H1 (cell line): ENCODE measurements around the gene FUT6. TPM values are rescaled to one million over a fixed set of nuclear protein-coding genes. Genes with fewer than 3 reads are reported as not detected.

Source experiments
- CTCF ChIA-PET: fragments of 300-600 bp; sonication (Branson Sonifier 250); formaldehyde crosslinking; loops from one replicate; lab custom pipeline; 2021; ENCODE audit not compliant: partially characterized antibody; lab: Charles Lee
- POLR2A ChIA-PET: fragments of 300-600 bp; sonication (Branson Sonifier 250); formaldehyde crosslinking; loops from one replicate; lab custom pipeline; 2021; ENCODE audit warnings: inconsistent platforms; ENCODE audit not compliant: partially characterized antibody; lab: Charles Lee
- DNase-seq, 2 experiments: peaks; one replicate each; pipeline versions ENCODE4 v3.0.0 to v3.0.0-alpha.2; 2010 to 2022; ENCODE audit warnings: low spot score in 2 of 2, low read depth in 1 of 2, mixed read lengths in 1 of 2
- FAIRE-seq: peaks from 2 replicates; lab custom pipeline; 2011; peaks lifted over from hg19 to GRCh38; lab: Jason Lieb, UNC
- H2AFZ ChIP-seq: 2 replicates; pipeline ENCODE4 v1.8.1; 2012; ENCODE audit warnings: low read length, inconsistent platforms
- H2AK5ac ChIP-seq: 2 replicates; pipeline ENCODE4 v1.6.1; 2013; ENCODE audit warnings: low read depth, low read length
- H2BK120ac ChIP-seq: replicated peaks from 2 replicates; pipeline ENCODE3; 2013; ENCODE audit warnings: low read depth, low read length, inconsistent platforms
- H2BK12ac ChIP-seq: 2 replicates; pipeline ENCODE4 v1.6.1; 2013; ENCODE audit warnings: low read depth, low read length
- H2BK15ac ChIP-seq: 2 replicates; pipeline ENCODE4 v1.6.1; 2013; ENCODE audit warnings: low read length
- H2BK20ac ChIP-seq: 2 replicates; pipeline ENCODE4 v1.6.1; 2013; ENCODE audit warnings: low read length
- H2BK5ac ChIP-seq: 2 replicates; pipeline ENCODE4 v1.6.1; 2013; ENCODE audit warnings: low read depth, low read length
- H3K14ac ChIP-seq: 2 replicates; pipeline ENCODE4 v1.6.1; 2013; ENCODE audit warnings: inconsistent platforms; ENCODE audit not compliant: insufficient read length
- H3K18ac ChIP-seq: 2 replicates; pipeline ENCODE4 v1.6.1; 2013; ENCODE audit warnings: low read length; ENCODE audit errors: extremely low read depth
- H3K23ac ChIP-seq: 2 replicates; pipeline ENCODE4 v1.6.1; 2013; ENCODE audit warnings: inconsistent platforms; ENCODE audit not compliant: insufficient read length
- H3K23me2 ChIP-seq: 2 replicates; pipeline ENCODE4 v1.6.1; 2013; ENCODE audit warnings: low read depth, low read length
- H3K27ac ChIP-seq: 2 replicates; pipeline ENCODE4 v1.6.1; 2011; ENCODE audit warnings: low read depth, low read length, inconsistent platforms
- H3K27me3 ChIP-seq, 4 experiments: replicated peaks in 1 of 4; 1 replicate in 1 of 4; 2 replicates in 3 of 4; pipeline versions ENCODE4 v1.6.1 to v1.8.1; 2011 to 2013; ENCODE audit warnings: low read length in 3 of 4, mild to moderate bottlenecking in 3 of 4, inconsistent platforms in 2 of 4, mixed read lengths in 2 of 4, moderate library complexity in 1 of 4; ENCODE audit not compliant: control insufficient read depth in 3 of 4, insufficient read depth in 3 of 4; ENCODE audit errors: extremely low read depth in 1 of 4
- H3K36me3 ChIP-seq, 4 experiments: 2 replicates each; pipeline versions ENCODE4 v1.6.1 to v1.8.1; 2011 to 2013; ENCODE audit warnings: mild to moderate bottlenecking in 4 of 4, low read length in 3 of 4, moderate library complexity in 2 of 4, control low read depth in 1 of 4, inconsistent platforms in 1 of 4; ENCODE audit not compliant: insufficient read depth in 4 of 4, control insufficient read depth in 2 of 4
- H3K4ac ChIP-seq: replicated peaks from 2 replicates; pipeline ENCODE3; 2013; ENCODE audit warnings: low read length, low read depth, mixed read lengths, inconsistent platforms; ENCODE audit not compliant: insufficient read length
- H3K4me1 ChIP-seq, 4 experiments: replicated peaks in 1 of 4; 1 replicate in 1 of 4; 2 replicates in 3 of 4; pipeline versions ENCODE4 v1.6.1 to v1.8.1; 2011 to 2013; ENCODE audit warnings: low read length in 3 of 4, inconsistent platforms in 2 of 4, mixed read lengths in 1 of 4; ENCODE audit not compliant: insufficient read depth in 4 of 4, control insufficient read depth in 3 of 4
- H3K4me2 ChIP-seq, 2 experiments: 2 replicates each; pipeline versions ENCODE4 v1.6.1 to v1.8.1; 2011 to 2013; ENCODE audit warnings: low read depth in 2 of 2, low read length in 2 of 2, control low read depth in 1 of 2, inconsistent platforms in 1 of 2, mild to moderate bottlenecking in 1 of 2; ENCODE audit not compliant: insufficient read depth in 1 of 2
- H3K4me3 ChIP-seq, 4 experiments: fragments of 200-600, 300-600 bp in 1 of 4; sonication (generic), shearing (Covaris generic), sonication (Bioruptor Twin) in 1 of 4; 2 replicates each; pipeline versions ENCODE4 v1.5.1 to v1.8.1; 2011 to 2016; ENCODE audit warnings: low read length in 4 of 4, low read depth in 3 of 4, control low read depth in 2 of 4, inconsistent platforms in 2 of 4, mild to moderate bottlenecking in 2 of 4, mixed read lengths in 1 of 4, moderate library complexity in 1 of 4; ENCODE audit not compliant: insufficient read depth in 2 of 4; ENCODE audit errors: extremely low read depth in 1 of 4
- H3K56ac ChIP-seq: replicated peaks from 2 replicates; pipeline ENCODE3; 2013; ENCODE audit warnings: low read depth, mild to moderate bottlenecking, mixed read lengths, low read length, inconsistent platforms; ENCODE audit not compliant: insufficient read length
- H3K79me1 ChIP-seq: 2 replicates; pipeline ENCODE4 v1.6.1; 2013; ENCODE audit warnings: low read depth, low read length, control low read depth
- H3K79me2 ChIP-seq, 2 experiments: 2 replicates each; pipeline versions ENCODE4 v1.6.1 to v1.8.1; 2012 to 2013; ENCODE audit warnings: low read length in 2 of 2, mild to moderate bottlenecking in 2 of 2, inconsistent platforms in 1 of 2; ENCODE audit not compliant: insufficient read depth in 2 of 2, control insufficient read depth in 1 of 2
- H3K9ac ChIP-seq, 4 experiments: replicated peaks in 1 of 4; 1 replicate in 1 of 4; 2 replicates in 3 of 4; pipeline versions ENCODE4 v1.6.1 to v1.8.1; 2011 to 2013; ENCODE audit warnings: low read depth in 3 of 4, low read length in 3 of 4, control low read depth in 2 of 4, mild to moderate bottlenecking in 2 of 4, moderate library complexity in 2 of 4, inconsistent platforms in 1 of 4; ENCODE audit errors: extremely low read depth in 1 of 4
- H3K9me3 ChIP-seq, 2 experiments: 2 replicates each; pipeline versions ENCODE4 v1.6.1 to v1.8.1; 2012 to 2013; ENCODE audit warnings: mild to moderate bottlenecking in 2 of 2, moderate library complexity in 2 of 2, control low read depth in 1 of 2, inconsistent platforms in 1 of 2, low read depth in 1 of 2, low read length in 1 of 2, mixed read lengths in 1 of 2; ENCODE audit not compliant: insufficient read depth in 2 of 2
- H4K20me1 ChIP-seq, 2 experiments: replicated peaks in 1 of 2; 2 replicates each; pipeline versions ENCODE3 to v1.8.1; 2011 to 2013; ENCODE audit warnings: inconsistent platforms in 2 of 2, low read length in 2 of 2, mild to moderate bottlenecking in 1 of 2; ENCODE audit not compliant: insufficient read depth in 2 of 2, control insufficient read depth in 1 of 2
- H4K5ac ChIP-seq: 2 replicates; pipeline ENCODE4 v1.6.1; 2013; ENCODE audit warnings: low read length, low read depth, mixed read lengths, inconsistent platforms; ENCODE audit not compliant: insufficient read length
- H4K8ac ChIP-seq: 2 replicates; pipeline ENCODE4 v1.8.0; 2013; ENCODE audit warnings: mild to moderate bottlenecking, moderate library complexity, low read length, inconsistent platforms; ENCODE audit not compliant: insufficient read depth; ENCODE audit errors: extremely low read depth
- H4K91ac ChIP-seq: replicated peaks from 2 replicates; pipeline ENCODE3; 2013; ENCODE audit warnings: low read length, mixed read lengths, inconsistent platforms; ENCODE audit not compliant: insufficient read length
- KDM1A ChIP-seq: fragments of 200-600, 300-600 bp; sonication (generic); IDR thresholded peaks from 2 replicates; pipeline ENCODE4 v1.7.1; 2016; ENCODE audit warnings: mild to moderate bottlenecking, low read length, borderline replicate concordance
- KDM4A ChIP-seq: IDR thresholded peaks from one replicate; pipeline ENCODE4 v1.7.1; 2012; ENCODE audit warnings: low read depth, mild to moderate bottlenecking, moderate library complexity, low read length, inconsistent platforms; ENCODE audit not compliant: severe bottlenecking
- SP1 ChIP-seq: IDR thresholded peaks from 2 replicates; pipeline ENCODE4 v1.6.1; 2011; ENCODE audit warnings: low read depth, low read length
- WGBS, 2 experiments: shearing (Covaris generic) in 1 of 2; methylation state at CpG; one replicate each; pipeline versions ENCODE4 v1.1.6 to v1.1.7; 2013 to 2015; ENCODE audit warnings: low lambda C conversion rate in 2 of 2, mixed read lengths in 2 of 2, inconsistent platforms in 1 of 2, low coverage in 1 of 2, missing lambda C conversion rate in 1 of 2; ENCODE audit not compliant: insufficient replicate concordance in 2 of 2, insufficient coverage in 1 of 2, insufficient read length in 1 of 2; ENCODE audit errors: extremely low coverage in 1 of 2, missing lambda C conversion rate in 1 of 2; 5-methylcytosine and 5-hydroxymethylcytosine counted together
- polyA plus RNA-seq, 7 experiments: library from polyadenylated mRNA; depleted of rRNA in 3 of 7; stranded (reverse) in 5 of 7; unstranded in 2 of 7; fragments of >200 nt in 5 of 7; fragments of 200-250 nt in 2 of 7; gene quantifications; 1 replicate in 5 of 7; 2 replicates in 1 of 7; 4 replicates in 1 of 7; pipeline versions ENCODE4 v1.2.1 to v1.2.3, GENCODE V29; 2011 to 2013; ENCODE audit warnings: missing spikeins in 2 of 7, mixed read lengths in 2 of 7
- total RNA-seq: library from RNA; stranded (reverse); fragmentation: NEBNext Ultra II Directional; extraction: Animal tissue kit (Norgen Biotek cat#: 25700); gene quantifications from 2 replicates; pipeline ENCODE4 v1.2.1, GENCODE V29; 2021

FUT6 gene
- total and polyA plus RNA-seq, 2 of the 8 experiments (the other 6 are each of a cell fraction or from before 2014, with no cell fraction given) = not detected

GRCh38 chr19:5789886-5790558 lies 49.5 kb downstream of the FUT6 start:
- H2BK20ac ChIP-seq = no peak overlapping the region
- no peaks in the 10 kb centered on the region for H3K27me3 ChIP-seq
- no peak overlapping the region for H3K4ac ChIP-seq
- no peak overlapping the region for H2BK120ac ChIP-seq
- H3K9ac ChIP-seq = 0 out of 7 replicates have a peak overlapping the region, but pooled peaks of 1 of the 4 experiments have one; percentile 20
- H3K4me1 ChIP-seq = no peaks in the 10 kb centered on the region; a peak in 1 of 7 replicates
- peak overlapping the region; percentile 77 to 92 (median 82); a peak in 7 of 8 replicates for H3K4me3 ChIP-seq
- H2BK12ac ChIP-seq = no peak overlapping the region
- no peak overlapping the region for H3K14ac ChIP-seq
- DNase-seq = no peak
- no peaks in the 10 kb centered on the region for H3K79me2 ChIP-seq
- WGBS, 2 experiments = 88% methylated on average over 26 of the region's 26 CpGs; no CpG with 5 or more reads in 1 of the 2 experiments
- no peak overlapping the region for H4K91ac ChIP-seq
- ChIA-PET POLR2A (interaction anchor here (0.8 to 4.5 kb wide), 14 partner anchors 10 to 188 kb away, joined by 3 to 32 read pairs (median 7); partner anchors contain the start of genes CATSPERD, LONP1, NDUFA11 and RANBP3), CTCF (interaction anchor here (1.0 to 2.1 kb wide), 4 partner anchors 14 to 103 kb away, joined by 3 to 5 read pairs (median 4); no protein-coding TSS in a partner anchor)
- H4K20me1 ChIP-seq = peaks cover 0 to 10% of the 10 kb centered on the region in 2 experiments
- H3K27ac ChIP-seq = peak overlapping the region; percentile 34; the same call in 1 of the 2 replicates
- H4K5ac ChIP-seq = no peak overlapping the region
- peak overlapping the region; percentile 52 to 79 for H3K4me2 ChIP-seq
- no peak overlapping the region for H3K56ac ChIP-seq
- no peak for FAIRE-seq
- no peak overlapping the region for H2AK5ac ChIP-seq
- H2BK15ac ChIP-seq = no peak overlapping the region
- H3K79me1 ChIP-seq = peaks cover 5% of the 10 kb centered on the region; the same call in 1 of the 2 replicates
- H3K36me3 ChIP-seq = peaks cover 20 to 40% (median 32%) of the 10 kb centered on the region in 4 experiments
- H2BK5ac ChIP-seq = peak overlapping the region; percentile 98; the same call in 1 of the 2 replicates
- no peak overlapping the region for H3K18ac ChIP-seq
- peak; percentile 32; the same call in 1 of the 2 replicates for TF ChIP-seq KDM1A
- TF ChIP-seq KDM4A = peak; percentile 6
- TF ChIP-seq SP1 = no peak
- H3K23ac ChIP-seq = no peak overlapping the region
- H2AFZ ChIP-seq = no peak overlapping the region
- peaks cover 3% of the 10 kb centered on the region; the same call in 1 of the 2 replicates for H3K23me2 ChIP-seq
- peak overlapping the region; percentile 57; the same call in 1 of the 2 replicates for H4K8ac ChIP-seq
- no peaks in the 10 kb centered on the region for H3K9me3 ChIP-seq
